ENCODE data around the gene PLTP. TPM values are rescaled to one million over a fixed set of nuclear protein-coding genes. Genes with fewer than 3 reads are reported as not detected.

PLTP gene
- total RNA-seq (2014; rRNA removed), result 56.6 and 61.5 TPM in 2 replicates
- Bru-seq, nascent RNA, result percentile 68 among the genes with signal in this experiment
- percentile 62 among the genes with signal in this experiment for BruChase-seq, experiment 1, labeled RNA remaining after a 6-hour chase
- BruChase-seq, experiment 2, labeled RNA remaining after a 2-hour chase, result percentile 60 among the genes with signal in this experiment
- long read RNA-seq, transcript PLTP-203 (16 exons, 1,743 nt), result major isoform, 112 of 161 reads
- long read RNA-seq, partial matches to known transcripts, result 27 of 161 reads
- long read RNA-seq, other reads (novel, unspliced or antisense), result 14 of 161 reads

GRCh38 chr20:45911486-45912343 is at the start of gene PLTP:
PLTP (minus strand) TSS chr20:45912155; CDS start chr20:45911452, 703 bp downstream.
- intact Hi-C loops (cut with micrococcal nuclease), result no loop called here
- ATAC-seq, result peak; percentile 27
- TSS peak; percentile 98 for BruUV-seq (replicated peaks)
- ChIA-PET POLR2A (ENCODE audit: unreplicated experiment) (interaction anchor here (0.5 to 0.7 kb wide), 4 partner anchors 24 to 100 kb away, joined by 3 to 10 read pairs (median 6); no protein-coding TSS in a partner anchor), CTCF (interaction anchor here (0.5 kb wide), 1 partner anchor 76 kb away, joined by 3 read pairs; no protein-coding TSS in a partner anchor)
- H3K9me2 ChIP-seq (replicated peaks; ENCODE audit: low read length), result no peaks in the 10 kb centered on the region
- H3K9me3 ChIP-seq (ENCODE audit: low read length), result no peaks in the 10 kb centered on the region
- H2AFZ ChIP-seq (ENCODE audit: low read length), result peak within 1 kb of the TSS; percentile 53
- H3K4me1 ChIP-seq (ENCODE audit: insufficient read depth, low read length), result 0 out of 2 replicates have a peak, but pooled peaks cover 9% of the 10 kb centered on the region
- no peaks in the 10 kb centered on the region for H3F3A ChIP-seq (ENCODE audit: low read length, unreplicated experiment)
- H3K36me3 ChIP-seq (ENCODE audit: low read depth, low read length), result no peaks in the 10 kb centered on the region
- no peaks in the 10 kb centered on the region for H4K20me1 ChIP-seq (ENCODE audit: low read length)
- peak within 1 kb of the TSS; percentile 84 for H3K4me2 ChIP-seq (ENCODE audit: low read length)
- peak within 1 kb of the TSS; percentile 35 for H3K27ac ChIP-seq (ENCODE audit: low read length)
- H3K27me3 ChIP-seq (ENCODE audit: low read length), result no peaks in the 10 kb centered on the region
- H3K4me3 ChIP-seq (ENCODE audit: low read length), result peak within 1 kb of the TSS; percentile 65
- DNase-seq, result peak; percentile 38
- H3K9ac ChIP-seq (ENCODE audit: low read length), result peak within 1 kb of the TSS; percentile 63
- H3K79me2 ChIP-seq (ENCODE audit: low read length), result no peaks in the 10 kb centered on the region
- TF ChIP-seq EZH2phosphoT487 (IDR thresholded peaks at IDR 0.05; ENCODE audit: borderline replicate concordance, low read length) (no peak), EZH2 (IDR thresholded peaks at IDR 0.05; ENCODE audit: low read length, unreplicated experiment) (no peak), CTCF (conservative IDR thresholded peaks at IDR 0.05; ENCODE audit: low read depth, low read length) (no peak)

- H3K9ac ChIP-seq (ENCODE audit: low read length), result no peak overlapping the region
- CTCF ChIA-PET, result no interaction called here
- no peaks in the 10 kb centered on the region for H4K20me1 ChIP-seq (ENCODE audit: low read length)
- H3K9me2 ChIP-seq (replicated peaks; ENCODE audit: low read length), result no peaks in the 10 kb centered on the region
- no peaks in the 10 kb centered on the region for H3F3A ChIP-seq (ENCODE audit: low read length, unreplicated experiment)
- intact Hi-C loops (cut with micrococcal nuclease), result no loop called here
- BruUV-seq (replicated peaks), result no TSS peak
- no peak overlapping the region for H3K4me3 ChIP-seq (ENCODE audit: low read length)
- no peaks in the 10 kb centered on the region for H3K9me3 ChIP-seq (ENCODE audit: low read length)
- POLR2A ChIA-PET (ENCODE audit: unreplicated experiment), result no interaction called here
- no peaks in the 10 kb centered on the region for H3K4me1 ChIP-seq (ENCODE audit: insufficient read depth, low read length)
- DNase-seq (no peak), ATAC-seq (no peak)
- no peak for TF ChIP-seq EZH2 (IDR thresholded peaks at IDR 0.05; ENCODE audit: low read length, unreplicated experiment)
- no peak for TF ChIP-seq EZH2phosphoT487 (IDR thresholded peaks at IDR 0.05; ENCODE audit: borderline replicate concordance, low read length)
- no peak for TF ChIP-seq CTCF (conservative IDR thresholded peaks at IDR 0.05; ENCODE audit: low read depth, low read length)
- H3K27ac ChIP-seq (ENCODE audit: low read length), result no peak overlapping the region
- H2AFZ ChIP-seq (ENCODE audit: low read length), result no peak overlapping the region
- peaks cover 63% of the 10 kb centered on the region for H3K36me3 ChIP-seq (ENCODE audit: low read depth, low read length)
- H3K79me2 ChIP-seq (ENCODE audit: low read length), result no peaks in the 10 kb centered on the region
- H3K27me3 ChIP-seq (ENCODE audit: low read length), result no peaks in the 10 kb centered on the region
- H3K4me2 ChIP-seq (ENCODE audit: low read length), result no peak overlapping the region
Measured at GRCh38 chr20:45959956-45960630, 48.1 kb upstream of the PLTP start.

Measured in PC-3 (cell line).